ENCODE results near the gene WDR83. TPM values are rescaled to one million over a fixed set of nuclear protein-coding genes. Genes with fewer than 3 reads are reported as not detected.

Gene WDR83
- total and polyA plus RNA-seq, 2 of the 4 experiments (the other 2 are of a cell fraction), result 5.9 to 8.9 TPM

GRCh38 chr19:12705654-12706331 is 39.2 kb downstream of the WDR83 start:
- no peak for DNase-seq
- WGBS, 2 experiments (ENCODE audit: extremely low coverage in 2 of 2, insufficient read length in 1 of 2), result 95% methylated on average over 18 of the region's 29 CpGs; no CpG with 5 or more reads in 1 of the 2 experiments
- Histone ChIP-seq H2AFZ (replicated peaks; ENCODE audit: low read length, poor library complexity) (no peak overlapping the region), H4K91ac (ENCODE audit: insufficient read depth, low read depth, low read length) (no peak overlapping the region), H2BK15ac (ENCODE audit: low read depth, low read length) (no peak overlapping the region), H2BK120ac (ENCODE audit: low read depth, low read length) (no peak overlapping the region), H2BK20ac (ENCODE audit: low read depth, low read length) (no peak overlapping the region), H3K56ac (ENCODE audit: extremely low read depth, insufficient read depth, low read length) (no peak overlapping the region), H4K5ac (ENCODE audit: low read depth, low read length) (no peak overlapping the region), H3K27me3 (ENCODE audit: control insufficient read depth, insufficient read depth, low read length) (no peaks in the 10 kb centered on the region), H3K27ac (ENCODE audit: insufficient read depth, low read length) (no peak overlapping the region), H4K20me1 (ENCODE audit: insufficient read depth, low read length) (peaks cover 14% of the 10 kb centered on the region), H3K23ac (ENCODE audit: low read depth, low read length) (no peak overlapping the region), H4K8ac (ENCODE audit: low read depth in 2 of 2, low read length in 2 of 2) (no peak overlapping the region), H3K4ac (ENCODE audit: low read depth, low read length) (no peak overlapping the region), H2BK5ac (ENCODE audit: low read depth, low read length, poor library complexity, severe bottlenecking) (no peak overlapping the region), H3K79me1 (ENCODE audit: low read depth in 1 of 2, low read length in 2 of 2) (peaks cover 12 to 28% of the 10 kb centered on the region in 2 experiments), H3K4me3 (ENCODE audit: insufficient read depth, low read depth, low read length) (no peak overlapping the region), H3K36me3 (ENCODE audit: control insufficient read depth, insufficient read depth, low read length) (peaks cover 78% of the 10 kb centered on the region), H2AK9ac (replicated peaks; ENCODE audit: low read depth, low read length, poor library complexity) (no peak overlapping the region), H3K4me1 (ENCODE audit: control insufficient read depth, insufficient read depth, low read length) (no peaks in the 10 kb centered on the region), H3K18ac (ENCODE audit: low read depth, low read length) (no peak overlapping the region), H3K4me2 (ENCODE audit: low read depth, low read length) (no peak overlapping the region), H2AK5ac (ENCODE audit: low read depth, low read length) (no peak overlapping the region), H3K14ac (replicated peaks; ENCODE audit: low read depth, low read length) (no peak overlapping the region), H3K9ac (ENCODE audit: low read depth, low read length) (no peak overlapping the region), H3K9me1 (ENCODE audit: insufficient read depth, low read length) (no peaks in the 10 kb centered on the region), H3K9me3 (ENCODE audit: control insufficient read depth, insufficient read depth, low read length) (no peaks in the 10 kb centered on the region)
- CTCF ChIA-PET, result no interaction called here
- in situ Hi-C loops (cut with MboI; ENCODE audit: low sequenced_read_pairs), result no loop called here
- intact Hi-C loops (cut with micrococcal nuclease), result no loop called here
- dilution Hi-C loops (cut with HindIII; ENCODE audit: low sequenced_read_pairs, unreplicated experiment), result no loop called here
- ATAC-seq (ENCODE audit: low read depth), result no peak
- TF ChIP-seq CEBPB (IDR thresholded peaks at IDR 0.05; ENCODE audit: low read depth, low read length) (no peak), RFX5 (IDR thresholded peaks at IDR 0.05; ENCODE audit: low read depth, low read length) (no peak), USF2 (IDR thresholded peaks at IDR 0.05; ENCODE audit: low read depth, low read length) (no peak), NFE2L2 (IDR thresholded peaks at IDR 0.05; ENCODE audit: low read depth, low read length) (no peak), SMC3 (IDR thresholded peaks at IDR 0.05; ENCODE audit: low read depth, low read length) (no peak), CHD1 (IDR thresholded peaks at IDR 0.05; ENCODE audit: low read depth, low read length) (no peak), CTCF (conservative IDR thresholded peaks at IDR 0.05; ENCODE audit: low read depth, low read length) (no peak), MAZ (IDR thresholded peaks at IDR 0.05; ENCODE audit: borderline replicate concordance, low read depth, low read length) (no peak), RCOR1 (IDR thresholded peaks at IDR 0.05; ENCODE audit: insufficient replicate concordance, low read length) (no peak), MXI1 (IDR thresholded peaks at IDR 0.05; ENCODE audit: borderline replicate concordance, low read depth, low read length) (no peak), POLR2A (IDR thresholded peaks at IDR 0.05; ENCODE audit: low read depth, low read length) (no peak), RAD21 (IDR thresholded peaks at IDR 0.05; ENCODE audit: low read length) (no peak), ELK1 (IDR thresholded peaks at IDR 0.05; ENCODE audit: borderline replicate concordance, low read depth, low read length) (no peak), BHLHE40 (IDR thresholded peaks at IDR 0.05; ENCODE audit: low read depth, low read length) (no peak), MAFK (IDR thresholded peaks at IDR 0.05; ENCODE audit: low read depth, low read length) (no peak)
- TSS peak; percentile 35 for BruUV-seq (replicated peaks)
- POLR2A ChIA-PET (ENCODE audit: unreplicated experiment), result no interaction called here
